Cardiac muscle cell (in vitro differentiated cells and primary cell): Measurements from ENCODE around the gene EDC3. TPM values are rescaled to one million over a fixed set of nuclear protein-coding genes. Genes with fewer than 3 reads are reported as not detected.
"Not testable (repeated sequence)": the region's sequence is repeated elsewhere in the genome, so short reads cannot be mapped to it uniquely, and the experiment has no call there.

Experiments
- DNase-seq, 2 donors: peaks; one replicate each; pipeline versions ENCODE4 v3.0.0 to v3.0.0-alpha.2; 2010 to 2017; ENCODE audit warnings: low read depth in 1 of 2, low spot score in 1 of 2
- H3K27ac ChIP-seq: fragments of 200-600 bp; sonication (generic); 2 replicates; pipeline ENCODE4 v1.5.1; 2016
- H3K27me3 ChIP-seq: fragments of 200-600 bp; sonication (generic); 2 replicates; pipeline ENCODE4 v1.6.0; 2016; ENCODE audit warnings: control low read depth
- H3K36me3 ChIP-seq: fragments of 200-600 bp; sonication (generic); 2 replicates; pipeline ENCODE4 v1.5.1; 2016; ENCODE audit warnings: control low read depth
- H3K4me1 ChIP-seq: fragments of 200-600 bp; sonication (generic); 2 replicates; pipeline ENCODE4 v1.8.1; 2017; ENCODE audit warnings: low read depth, mild to moderate bottlenecking, mixed run types
- H3K4me3 ChIP-seq: fragments of 200-600 bp; sonication (generic); 2 replicates; pipeline ENCODE4 v1.5.1; 2016; ENCODE audit warnings: mild to moderate bottlenecking
- H3K9me3 ChIP-seq: fragments of 200-600 bp; sonication (generic); 2 replicates; pipeline ENCODE4 v1.5.1; 2017; ENCODE audit warnings: low read depth, mild to moderate bottlenecking, control low read depth
- CTCF ChIP-seq: IDR thresholded peaks from 2 replicates; pipeline ENCODE4 v1.5.1; 2012; ENCODE audit warnings: low read depth, mild to moderate bottlenecking, low read length
- polyA plus RNA-seq: library from polyadenylated mRNA; unstranded; fragments of >200 nt; fragmentation: Nextera tagmentation; extraction: Ambion mirVana; gene quantifications from 2 replicates; pipeline ENCODE4 v1.2.1, GENCODE V29; 2016
- total RNA-seq: library from RNA; depleted of rRNA; stranded (reverse); fragments of >200 nt; gene quantifications from 2 replicates; pipeline ENCODE4 v1.2.3, GENCODE V29; 2016

EDC3 gene
- 16.1 and 17.6 TPM in 2 replicates for total RNA-seq
- 25.2 and 41.5 TPM in 2 replicates for polyA plus RNA-seq

- no peaks in the 10 kb centered on the region for H3K27me3 ChIP-seq
- H3K27ac ChIP-seq, result peak within 1 kb of the TSS; percentile 80
- no peak for TF ChIP-seq CTCF
- no peaks in the 10 kb centered on the region for H3K9me3 ChIP-seq
- H3K4me1 ChIP-seq, result peaks cover 6% of the 10 kb centered on the region
- peak; percentile 89 to 95 for DNase-seq
- peak within 1 kb of the TSS; percentile 67 for H3K4me3 ChIP-seq
- no peaks in the 10 kb centered on the region for H3K36me3 ChIP-seq
Observed at GRCh38 chr15:74695597-74696397, at the start of gene EDC3. Gene EDC3, minus strand, starts transcription at chr15:74696024. Its CDS starts 20,900 bp downstream, at chr15:74675124.

GRCh38 chr15:74742422-74742821 lies 46.6 kb upstream of the EDC3 start:
- H3K36me3 ChIP-seq, result no peaks in the 10 kb centered on the region
- no peak overlapping the region for H3K4me3 ChIP-seq
- no peak for TF ChIP-seq CTCF
- H3K27ac ChIP-seq, result no peak overlapping the region
- DNase-seq, result no peak
- H3K27me3 ChIP-seq, result peaks cover 3% of the 10 kb centered on the region
- no peaks in the 10 kb centered on the region for H3K9me3 ChIP-seq
- no peaks in the 10 kb centered on the region for H3K4me1 ChIP-seq

GRCh38 chr15:74738239-74738638 lies 42.4 kb upstream of the EDC3 start:
- not testable (repeated sequence) for H3K9me3 ChIP-seq, H3K27me3 ChIP-seq, H3K4me1 ChIP-seq, H3K4me3 ChIP-seq, DNase-seq, H3K27ac ChIP-seq, H3K36me3 ChIP-seq

- Histone ChIP-seq H3K27ac (no peak overlapping the region), H3K4me3 (no peak overlapping the region), H3K36me3 (no peaks in the 10 kb centered on the region), H3K27me3 (no peaks in the 10 kb centered on the region), H3K4me1 (no peaks in the 10 kb centered on the region), H3K9me3 (no peaks in the 10 kb centered on the region)
- DNase-seq, result no peak
- TF ChIP-seq CTCF, result no peak
Observed at GRCh38 chr15:74735305-74735704, 39.5 kb upstream of the EDC3 start.

- Histone ChIP-seq H3K36me3 (no peaks in the 10 kb centered on the region), H3K4me3 (no peak overlapping the region), H3K4me1 (no peaks in the 10 kb centered on the region), H3K27me3 (no peaks in the 10 kb centered on the region), H3K9me3 (no peaks in the 10 kb centered on the region), H3K27ac (no peak overlapping the region)
- no peak for TF ChIP-seq CTCF
- DNase-seq, result no peak
Observed at GRCh38 chr15:74733269-74733668, 37.4 kb upstream of the EDC3 start.

GRCh38 chr15:74732846-74733245 lies 37.0 kb upstream of the EDC3 start:
- Histone ChIP-seq H3K27me3 (peaks cover under 1% of the 10 kb centered on the region), H3K4me1 (no peaks in the 10 kb centered on the region), H3K36me3 (no peaks in the 10 kb centered on the region), H3K9me3 (no peaks in the 10 kb centered on the region), H3K27ac (no peak overlapping the region), H3K4me3 (no peak overlapping the region)
- DNase-seq, result no peak
- no peak for TF ChIP-seq CTCF
